NK-92 (cell line): ENCODE data around the gene TIMM13.
A peak's percentile ranks its signal among the peaks of the same experiment; 100 is the strongest.
"Not testable (repeated sequence)": the region's sequence is repeated elsewhere in the genome, so short reads cannot be mapped to it uniquely, and the experiment has no call there.

Experiments used
- DNase-seq: peaks from one replicate; lab custom pipeline; 2025; ENCODE audit not compliant: unreplicated experiment; lab: John Stamatoyannopoulos, UW

The TIMM13 gene

DNA sequence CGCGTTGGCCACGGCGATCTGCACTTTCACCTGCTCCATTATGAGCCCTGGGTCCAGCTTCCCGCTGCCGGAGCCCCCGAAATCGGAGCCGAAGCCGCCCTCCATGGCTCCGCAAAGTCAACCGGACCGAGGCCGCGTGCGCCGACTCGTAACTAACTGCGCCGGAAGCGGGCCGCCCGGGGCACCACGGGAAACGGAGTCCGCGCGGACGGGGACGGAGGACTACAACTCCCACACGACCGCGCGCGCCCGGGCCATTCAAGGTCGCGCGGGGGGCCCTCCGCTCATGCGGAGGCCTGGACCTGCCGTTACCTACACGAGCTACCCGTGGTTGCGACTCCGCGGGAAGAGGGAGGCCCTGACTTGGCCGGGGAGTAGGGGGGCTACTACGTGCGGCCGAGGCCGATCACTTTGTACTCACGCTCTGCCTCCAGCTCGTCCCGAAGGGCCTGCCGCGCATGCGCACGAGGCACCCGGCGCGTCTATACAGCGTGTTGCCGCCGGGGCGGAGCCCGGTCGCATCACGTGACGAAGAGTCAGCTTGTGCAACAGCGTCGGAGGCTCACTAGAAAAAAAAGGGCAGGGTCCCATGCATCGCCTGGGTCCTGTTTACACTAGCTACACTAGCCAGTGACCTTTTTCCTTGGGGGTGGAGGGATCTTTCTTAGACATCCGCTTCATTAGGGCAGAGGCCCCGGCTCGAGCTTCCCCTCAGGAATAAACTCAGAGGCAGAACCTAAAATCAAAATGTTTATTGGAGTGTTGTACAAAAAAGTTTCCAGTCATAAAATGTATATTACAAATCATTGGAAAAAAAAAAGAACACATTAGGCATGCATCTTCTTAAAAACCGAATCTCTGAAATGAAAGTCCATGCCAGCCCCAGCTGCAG is at the start of gene TIMM13:
TSS of gene TIMM13 (minus strand) at position 158 of the 892 bp plus-strand sequence. CDS start at position 105, 53 bp downstream.
- peak; percentile 70 for DNase-seq

DNA sequence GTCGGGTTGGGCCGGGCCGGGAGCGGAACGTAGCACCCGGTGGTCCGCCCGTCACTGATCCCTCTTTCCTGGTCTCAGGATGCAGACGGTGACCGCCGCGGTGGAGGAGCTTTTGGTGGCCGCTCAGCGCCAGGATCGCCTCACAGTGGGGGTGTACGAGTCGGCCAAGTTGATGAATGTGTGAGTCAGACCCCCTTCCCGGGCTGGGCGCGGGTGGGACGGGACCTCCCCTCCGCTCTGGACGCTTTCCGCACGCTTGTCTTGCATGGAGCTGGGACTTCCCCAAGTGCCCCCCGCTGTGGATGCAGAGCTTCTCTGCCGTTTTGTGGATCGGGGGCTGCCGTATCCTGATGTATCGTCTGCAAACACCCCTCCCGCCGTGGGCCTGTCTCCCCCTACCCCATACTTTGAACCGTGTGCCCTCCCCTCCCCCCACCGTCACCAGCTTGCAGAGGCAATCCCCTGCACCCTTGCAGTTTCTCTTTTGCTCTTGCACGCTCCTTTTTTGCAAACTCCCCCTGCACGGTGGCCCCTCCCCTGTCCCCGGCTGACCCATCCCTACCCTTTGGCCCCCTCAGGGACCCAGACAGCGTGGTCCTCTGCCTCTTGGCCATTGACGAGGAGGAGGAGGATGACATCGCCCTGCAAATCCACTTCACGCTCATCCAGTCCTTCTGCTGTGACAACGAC is 49.2 kb upstream of the TIMM13 start:
- DNase-seq: no peak

DNA sequence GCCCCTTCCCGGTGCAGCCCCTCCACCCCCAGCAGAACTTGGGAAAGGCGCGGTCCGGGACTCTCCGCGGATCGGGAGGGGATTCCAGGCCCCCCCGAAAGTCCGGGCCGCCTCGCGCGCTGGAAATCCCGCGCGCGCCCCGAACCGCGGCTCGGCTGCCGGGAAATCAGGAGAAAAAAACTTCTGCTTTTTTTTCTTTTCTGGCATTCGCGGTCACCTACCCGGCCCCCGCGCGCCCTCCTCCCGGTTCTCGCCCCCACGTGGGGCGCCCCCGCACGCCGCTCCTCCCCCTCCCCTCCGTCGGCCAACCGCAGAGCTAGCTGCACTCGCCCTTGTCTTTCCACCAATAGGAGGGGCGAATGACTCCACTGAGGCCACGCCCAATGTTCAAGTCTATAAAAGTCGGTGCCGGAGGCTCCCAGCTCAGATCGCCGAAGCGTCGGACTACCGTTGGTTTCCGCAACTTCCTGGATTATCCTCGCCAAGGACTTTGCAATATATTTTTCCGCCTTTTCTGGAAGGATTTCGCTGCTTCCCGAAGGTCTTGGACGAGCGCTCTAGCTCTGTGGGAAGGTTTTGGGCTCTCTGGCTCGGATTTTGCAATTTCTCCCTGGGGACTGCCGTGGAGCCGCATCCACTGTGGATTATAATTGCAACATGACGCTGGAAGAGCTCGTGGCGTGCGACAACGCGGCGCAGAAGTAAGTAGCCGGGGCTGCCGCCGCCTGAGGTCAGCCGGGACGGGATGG is 48.5 kb upstream of the TIMM13 start, which contains the start of gene GADD45B:
TSS of gene GADD45B (plus strand) at position 426 of the 749 bp plus-strand sequence. CDS start at position 658, 232 bp downstream.
- peak; percentile 81 for DNase-seq

DNA sequence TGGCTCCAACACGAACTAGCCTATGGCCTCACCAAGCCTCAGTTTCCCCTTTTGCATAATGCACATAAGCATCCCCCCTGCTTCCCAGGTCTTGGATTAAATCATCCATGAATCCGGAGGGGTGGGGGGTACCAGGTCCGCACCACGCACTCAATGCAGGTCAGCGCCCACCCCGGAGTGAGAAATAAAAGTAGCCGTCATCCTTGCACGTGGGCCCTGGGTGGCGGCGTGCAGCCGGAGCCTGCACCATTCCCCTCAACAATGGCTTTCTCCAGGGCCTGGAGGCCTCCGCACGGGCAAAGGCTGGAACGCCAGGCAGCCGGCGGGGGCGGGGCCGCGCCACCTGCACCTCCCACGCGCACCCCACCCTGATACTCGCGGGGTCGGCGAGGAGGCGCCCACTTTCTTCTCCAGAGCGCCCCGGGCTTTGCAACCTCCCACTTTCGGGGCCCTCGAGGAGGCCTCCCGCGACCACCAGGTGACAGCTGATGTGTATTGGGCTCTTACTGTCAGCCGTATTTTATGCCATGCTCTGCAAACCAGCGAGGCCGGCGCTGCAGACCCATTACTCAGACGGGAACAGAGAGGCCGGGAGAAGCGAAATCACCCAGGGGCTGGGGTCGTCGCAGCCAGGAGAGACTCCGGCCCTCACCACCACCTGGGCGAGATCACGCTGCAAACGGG is 47.8 kb upstream of the TIMM13 start:
- no peak for DNase-seq

DNA sequence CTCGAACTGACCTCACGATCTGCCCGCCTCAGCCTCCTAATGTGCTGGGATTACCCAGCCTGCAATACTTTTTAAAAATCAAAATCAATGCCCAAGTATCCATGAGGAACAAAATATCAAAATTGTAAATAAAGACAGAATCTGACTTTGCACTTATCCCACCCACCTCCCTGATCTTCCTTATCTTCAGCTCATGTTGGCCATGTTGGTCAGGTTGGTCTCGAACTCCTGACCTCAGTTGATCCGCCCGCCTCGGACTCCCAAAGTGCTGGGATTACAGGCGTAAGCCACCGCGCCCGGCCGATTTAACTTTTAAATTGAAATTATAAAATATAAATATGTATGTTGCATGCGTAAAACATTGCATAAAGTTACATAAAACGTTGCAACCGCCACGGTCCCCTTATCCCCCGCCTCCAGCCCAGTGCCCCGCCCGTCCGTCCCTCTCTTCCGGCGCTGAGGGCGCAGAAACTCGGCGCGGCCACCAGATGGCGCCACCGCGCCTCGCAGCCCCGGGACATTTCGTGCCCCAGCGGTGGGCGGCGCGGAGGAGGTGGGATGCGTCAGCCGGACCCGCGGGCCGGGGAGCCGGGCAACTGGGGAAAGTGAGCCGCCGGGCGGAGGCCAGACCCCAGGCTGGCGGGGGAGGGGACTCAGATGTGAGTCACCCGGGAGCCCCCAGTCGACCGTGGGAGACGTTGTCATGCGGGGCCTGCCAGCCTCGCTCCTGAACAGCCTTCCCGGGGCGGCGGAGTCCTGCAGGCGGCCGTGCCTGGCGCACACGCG is 47.0 kb upstream of the TIMM13 start:
- no peak for DNase-seq

DNA sequence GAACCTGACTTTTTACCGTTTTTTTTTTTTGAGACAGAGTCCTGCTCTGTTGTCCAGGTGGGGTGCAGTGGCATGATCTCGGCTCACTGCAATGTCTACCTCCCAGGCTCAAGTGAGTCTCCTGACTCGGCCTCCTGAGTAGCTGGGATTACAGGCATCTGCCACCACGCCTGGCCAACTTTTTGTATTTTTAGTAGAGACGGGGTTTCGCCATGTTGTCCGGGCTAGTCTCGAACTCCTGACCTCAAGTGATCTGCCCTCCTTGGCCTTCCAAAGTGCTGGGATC is 42.5 kb upstream of the TIMM13 start:
- not testable (repeated sequence) for DNase-seq

DNA sequence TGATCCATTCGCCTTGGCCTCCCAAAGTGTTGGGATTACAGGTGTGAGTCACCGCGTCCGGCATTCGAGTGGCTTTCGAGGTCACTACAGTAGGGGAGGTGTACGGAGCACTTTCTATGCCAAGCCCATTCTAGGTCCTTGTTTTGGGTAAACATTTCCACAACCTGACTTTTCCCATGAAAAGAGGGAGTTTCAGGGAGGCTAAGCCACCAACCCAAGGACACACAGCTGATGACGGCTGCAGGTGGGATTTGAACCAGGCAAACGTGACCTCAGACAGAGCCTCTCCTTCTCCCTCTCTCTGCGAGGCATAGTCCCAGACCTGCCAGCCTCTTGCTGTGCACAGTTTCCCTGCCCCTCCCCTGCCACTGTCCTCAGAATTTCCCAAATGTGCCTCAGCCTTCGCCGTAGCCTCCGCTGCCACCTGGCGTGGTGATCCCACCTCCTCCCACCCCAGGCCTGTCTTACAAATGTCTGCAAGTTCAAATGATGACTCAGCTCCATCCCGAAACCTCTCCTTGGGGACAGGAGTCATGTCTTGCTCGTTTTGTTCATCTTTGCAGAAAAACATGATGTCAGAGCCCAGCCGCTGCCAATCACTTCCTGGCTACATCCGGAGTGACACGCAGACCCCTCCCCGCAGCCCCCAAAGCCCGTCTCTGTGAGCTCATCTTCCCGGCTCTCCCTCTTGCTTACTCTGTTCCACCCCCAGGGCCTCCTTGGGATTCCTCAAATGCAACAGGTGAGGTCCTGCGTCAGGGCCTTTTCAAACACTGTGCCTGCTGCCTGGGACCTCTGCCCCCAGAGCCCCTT is 41.9 kb upstream of the TIMM13 start:
- no peak for DNase-seq

DNA sequence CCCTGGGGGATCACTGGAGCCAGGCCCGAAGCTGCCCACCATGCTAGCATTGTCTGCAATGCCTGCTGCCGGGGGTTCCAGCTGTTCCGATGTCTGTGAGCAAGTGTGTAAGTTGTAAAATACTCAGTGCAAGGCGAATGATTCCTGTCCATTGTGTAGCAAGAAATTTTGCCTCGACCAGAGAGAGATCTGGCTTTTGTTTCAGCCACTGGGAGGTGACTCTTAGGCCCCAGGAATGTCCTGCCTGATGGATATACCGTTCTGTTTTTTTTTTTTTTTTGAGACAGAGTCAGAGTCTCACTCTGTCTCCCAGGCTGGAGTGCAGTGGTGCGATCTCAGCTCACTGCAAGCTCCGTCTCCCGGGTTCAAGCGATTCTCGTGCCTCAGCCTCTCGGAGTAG is 41.2 kb upstream of the TIMM13 start:
- no peak for DNase-seq

DNA sequence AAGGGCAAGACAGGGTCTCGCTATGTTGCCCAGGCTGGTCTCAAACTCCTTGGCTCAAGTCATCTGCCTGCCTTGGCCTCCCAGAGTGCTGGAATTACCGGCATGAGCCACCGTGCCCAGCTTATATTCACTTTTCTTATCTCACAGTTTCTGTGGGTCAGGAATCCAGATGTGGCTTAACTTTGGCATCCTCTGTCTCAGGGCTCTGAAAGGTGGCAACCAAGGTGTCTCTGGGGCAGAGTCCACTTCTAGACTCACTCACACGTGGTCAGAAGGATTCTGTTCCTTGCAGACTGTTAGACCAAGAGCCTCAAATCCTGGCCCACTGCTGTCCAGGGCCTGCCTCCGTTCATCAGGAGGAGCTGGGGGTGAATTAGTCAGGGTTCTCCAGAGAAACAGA is 37.0 kb upstream of the TIMM13 start:
- no peak for DNase-seq

DNA sequence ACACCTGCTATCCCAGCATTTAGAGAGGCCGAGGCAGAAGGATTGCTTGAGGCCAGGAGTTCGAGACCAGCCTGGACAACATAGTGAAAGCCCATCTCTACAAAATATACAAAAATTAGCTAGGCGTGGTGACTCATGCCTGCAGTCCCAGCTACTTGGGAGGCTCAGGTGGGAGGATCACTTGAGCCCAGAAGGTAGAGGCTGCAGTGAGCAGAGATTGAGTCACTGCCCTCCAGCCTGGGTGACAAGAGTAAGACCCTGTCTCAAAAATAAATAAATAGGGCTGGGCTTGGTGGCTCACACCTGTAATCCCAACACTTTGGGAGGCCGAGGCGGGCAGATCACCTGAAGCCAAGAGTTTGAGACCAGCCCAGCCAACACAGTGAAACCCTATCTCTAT is 36.3 kb upstream of the TIMM13 start:
- DNase-seq: not testable (repeated sequence)

DNA sequence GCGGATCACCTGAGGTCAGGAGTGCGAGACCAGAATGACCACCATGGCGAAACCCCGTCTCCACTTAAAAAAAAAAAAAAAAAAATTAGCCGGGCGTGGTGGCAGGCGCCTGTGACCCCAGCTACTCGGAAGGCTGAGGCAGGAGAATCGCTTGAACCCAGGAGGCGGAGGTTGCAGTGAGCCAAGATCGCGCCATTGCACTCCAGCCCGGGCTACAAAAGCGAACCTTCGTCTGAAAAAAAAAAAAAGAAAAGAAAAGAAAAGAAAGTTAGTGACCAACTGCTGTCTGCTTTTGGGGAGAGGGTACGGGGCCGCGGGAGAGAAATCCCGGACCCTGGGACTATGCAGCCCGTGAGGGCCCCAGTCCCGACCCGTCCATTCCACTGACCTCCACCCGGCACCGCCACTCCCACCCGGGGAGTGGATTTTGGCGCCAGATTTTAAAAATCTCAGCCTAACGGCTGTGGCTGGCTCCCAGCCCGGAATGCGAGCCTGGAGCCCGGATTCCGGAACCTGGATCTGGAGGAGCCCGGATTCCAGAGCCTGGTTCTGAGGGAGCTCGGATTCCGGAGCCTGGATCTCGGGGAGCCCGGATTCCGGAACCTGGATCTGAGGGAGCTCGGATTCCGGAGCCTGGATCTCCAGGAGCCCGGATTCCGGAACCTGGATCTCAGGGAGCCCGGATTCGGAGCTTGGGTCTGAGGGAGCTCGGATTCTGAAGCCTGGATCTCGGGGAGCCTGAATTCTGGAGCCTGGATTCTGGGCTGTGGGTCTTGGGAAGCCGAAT is 35.4 kb upstream of the TIMM13 start:
- DNase-seq: no peak

DNA sequence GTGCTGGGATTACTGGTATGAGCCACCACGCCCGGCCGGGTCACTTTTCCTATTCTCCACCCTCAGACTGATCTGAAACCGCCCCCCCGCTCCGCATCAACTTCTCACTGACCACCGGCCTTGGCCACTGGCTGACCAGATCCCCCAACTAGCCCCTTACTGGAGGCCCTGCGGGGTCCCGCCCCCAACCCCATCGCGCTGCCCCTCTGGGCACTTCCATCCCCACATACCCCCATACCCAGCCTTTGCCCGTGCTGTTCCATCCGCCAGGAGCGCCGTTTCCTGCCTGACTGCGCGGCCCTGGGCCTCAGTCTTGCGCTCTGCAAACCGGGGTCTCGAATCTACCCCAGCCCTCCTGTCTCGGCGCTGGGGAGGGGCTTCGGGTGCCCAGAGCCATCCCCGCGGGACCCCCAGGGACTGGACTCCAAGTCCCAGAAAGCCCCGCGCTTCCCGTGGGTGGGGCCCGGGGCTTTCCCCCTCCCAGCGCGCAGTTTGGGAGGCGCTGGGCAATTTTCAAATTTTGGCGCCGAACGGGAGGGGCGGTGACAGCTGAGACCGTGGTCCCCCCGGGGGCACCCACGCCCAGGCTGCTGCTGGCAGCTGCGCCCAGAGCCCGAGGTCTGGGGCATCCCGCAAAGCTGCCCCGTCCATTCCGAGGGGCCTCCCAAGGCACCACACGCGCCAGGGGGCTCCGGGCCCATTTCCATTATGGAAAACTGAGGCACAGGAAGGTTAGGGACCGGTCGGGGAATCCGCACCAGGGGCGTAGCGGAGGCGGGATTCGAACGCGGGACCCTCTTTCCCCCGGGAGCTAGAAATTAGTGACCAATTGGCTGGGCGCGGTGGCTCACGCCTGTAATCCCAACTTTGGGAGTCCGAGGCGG is 34.6 kb upstream of the TIMM13 start:
- no peak for DNase-seq

DNA sequence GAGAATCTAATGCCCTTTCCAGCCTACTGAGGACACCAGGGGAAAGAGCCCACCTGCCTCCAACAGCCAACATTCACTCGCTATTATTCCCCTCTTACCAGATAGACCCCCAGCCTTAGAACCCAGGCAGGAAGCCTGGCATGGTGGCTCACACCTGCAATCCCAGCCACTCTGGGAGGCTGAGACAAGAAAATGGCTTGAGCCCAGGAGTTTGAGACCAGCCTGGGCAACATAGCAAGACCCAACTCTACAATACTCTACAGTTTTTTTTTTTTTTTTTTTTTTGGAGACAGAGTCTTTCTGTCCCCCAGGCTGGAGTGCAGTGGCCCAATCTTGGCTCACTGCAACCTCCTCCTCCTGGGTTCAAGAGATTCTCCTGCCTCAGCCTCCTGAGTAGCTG is 32.9 kb upstream of the TIMM13 start:
- DNase-seq: no peak

DNA sequence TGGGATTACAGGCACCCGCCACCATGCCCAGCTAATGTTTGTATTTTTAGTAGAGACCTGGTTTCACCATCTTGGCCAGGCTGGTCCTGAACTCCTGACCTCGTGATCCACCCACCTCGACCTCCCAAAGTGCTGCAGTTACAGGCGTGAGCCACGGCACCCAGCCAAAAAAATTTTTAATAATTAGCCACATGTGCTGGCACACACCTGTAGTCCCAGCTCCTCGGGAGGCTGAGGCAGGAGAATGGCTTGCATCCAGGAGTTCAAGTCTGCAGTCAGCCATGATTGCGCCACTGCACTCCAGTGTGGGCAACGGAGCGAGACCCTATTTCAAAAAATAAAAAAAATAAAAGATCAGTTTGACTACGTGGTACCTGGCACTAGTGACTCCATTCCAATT is 31.4 kb upstream of the TIMM13 start:
- DNase-seq: not testable (repeated sequence)

DNA sequence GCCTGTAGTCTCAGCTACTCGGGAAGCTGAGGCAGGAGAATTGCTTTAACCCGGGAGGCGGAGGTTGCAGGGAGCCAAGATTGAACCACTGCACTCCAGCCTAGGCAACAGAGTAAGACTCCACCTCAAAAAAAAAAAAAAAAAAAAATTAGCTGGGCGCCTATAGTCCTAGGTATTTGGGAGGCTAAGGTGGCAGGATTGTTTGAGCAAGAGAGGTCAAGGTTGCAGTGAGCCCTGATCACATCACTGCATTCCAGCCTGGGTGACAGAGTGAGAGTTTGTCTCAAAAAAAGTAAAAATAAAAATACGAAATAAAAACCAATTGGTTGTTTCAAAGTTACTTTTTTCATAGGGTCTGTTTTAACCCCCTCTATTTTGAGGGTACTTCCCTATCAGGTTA is 30.7 kb upstream of the TIMM13 start:
- DNase-seq: no peak

DNA sequence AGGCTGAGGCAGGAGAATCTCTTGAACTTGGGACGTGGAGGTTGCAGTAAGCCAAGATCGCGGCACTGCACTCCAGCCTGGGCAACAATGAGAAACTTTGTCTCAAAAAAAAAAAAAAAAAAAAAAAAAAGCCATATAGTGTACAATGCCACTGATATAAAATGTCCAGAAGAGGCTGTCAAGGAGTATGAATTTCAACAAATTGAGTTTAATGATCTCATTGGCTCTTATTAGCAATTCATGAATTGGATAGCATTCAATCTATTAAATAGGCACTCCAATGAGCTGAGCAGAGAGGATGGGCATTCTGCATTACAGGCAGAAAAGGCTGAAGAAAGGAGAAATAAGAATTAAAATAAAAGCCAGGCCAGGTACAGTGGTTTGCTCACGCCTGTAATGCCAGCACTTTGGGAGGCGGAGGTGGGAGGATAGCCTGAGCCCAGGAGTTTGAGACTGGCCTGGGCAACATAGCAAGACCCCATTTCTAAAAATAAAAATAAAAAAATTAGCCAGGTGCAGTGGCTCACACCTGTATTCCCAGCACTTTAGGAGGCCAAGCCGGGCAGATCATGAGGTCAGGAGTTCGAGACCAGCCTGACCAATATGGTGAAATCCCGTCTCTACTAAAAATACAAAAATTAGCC is 30.1 kb upstream of the TIMM13 start:
- DNase-seq: no peak

DNA sequence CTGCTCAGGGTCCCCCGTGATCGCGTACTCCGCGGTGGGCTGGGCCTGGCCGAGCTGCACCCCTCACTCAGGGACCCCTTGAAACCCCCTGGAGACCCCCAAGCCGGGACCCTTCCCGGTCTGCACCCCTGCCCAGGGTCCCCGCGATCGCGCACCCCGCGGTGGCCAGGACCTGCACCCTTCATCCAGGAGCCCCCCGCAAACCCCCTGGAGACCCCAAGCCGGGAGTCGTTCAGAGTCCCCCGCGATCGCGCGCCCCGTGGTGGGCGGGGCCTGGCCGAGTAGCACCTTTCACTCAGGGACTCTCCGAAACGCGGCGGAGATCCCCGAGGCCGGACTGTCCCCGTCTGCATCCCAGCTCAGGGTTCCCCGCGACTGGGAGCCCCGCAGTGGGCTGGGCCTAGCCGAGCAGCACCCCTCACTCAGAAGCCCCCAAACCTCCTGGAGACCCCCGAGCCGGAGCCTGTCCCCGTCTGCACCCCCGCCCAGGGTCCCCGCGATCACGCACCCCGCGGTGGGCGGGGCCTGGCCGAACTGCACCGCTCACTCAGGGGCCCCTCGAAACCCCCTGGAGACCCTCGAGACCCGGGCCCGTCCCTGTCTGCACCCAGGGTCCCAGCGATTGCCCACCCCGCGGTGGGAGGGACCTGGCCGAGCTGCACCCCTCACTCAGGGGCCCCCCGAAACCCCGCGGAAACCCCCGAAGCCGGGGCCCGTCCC is 28.6 kb upstream of the TIMM13 start:
- no peak for DNase-seq
